Suppressor macrophage (primary cell): Measurements from ENCODE around the gene SLC30A3.
"Not testable (repeated sequence)": the region's sequence is repeated elsewhere in the genome, so short reads cannot be mapped to it uniquely, and the experiment has no call there.

Experiments used
- DNase-seq, 4 experiments: peaks; one replicate each; pipeline ENCODE4 v3.0.0-alpha.2; 2020 to 2022

SLC30A3 gene

DNA sequence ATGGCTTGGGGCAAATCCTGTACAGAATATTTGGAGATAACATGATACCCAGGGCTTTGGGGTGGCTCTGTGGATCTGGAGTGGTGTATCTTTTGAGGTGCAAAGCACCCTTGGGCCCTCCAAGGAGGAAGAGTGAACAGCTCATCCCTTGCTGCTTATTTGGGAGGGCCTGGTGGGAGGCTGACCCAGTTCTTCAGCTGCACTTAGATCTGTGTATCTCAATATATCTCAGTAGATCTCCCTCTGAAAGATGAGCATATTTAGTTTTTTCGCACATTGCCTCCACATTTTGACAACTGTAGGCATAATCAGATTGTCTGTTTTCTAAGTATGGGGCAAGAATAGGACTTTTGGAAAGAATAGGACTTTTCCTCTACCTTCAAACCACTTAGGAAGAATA is 22.1 kb upstream of the SLC30A3 start:
- no peak for DNase-seq

DNA sequence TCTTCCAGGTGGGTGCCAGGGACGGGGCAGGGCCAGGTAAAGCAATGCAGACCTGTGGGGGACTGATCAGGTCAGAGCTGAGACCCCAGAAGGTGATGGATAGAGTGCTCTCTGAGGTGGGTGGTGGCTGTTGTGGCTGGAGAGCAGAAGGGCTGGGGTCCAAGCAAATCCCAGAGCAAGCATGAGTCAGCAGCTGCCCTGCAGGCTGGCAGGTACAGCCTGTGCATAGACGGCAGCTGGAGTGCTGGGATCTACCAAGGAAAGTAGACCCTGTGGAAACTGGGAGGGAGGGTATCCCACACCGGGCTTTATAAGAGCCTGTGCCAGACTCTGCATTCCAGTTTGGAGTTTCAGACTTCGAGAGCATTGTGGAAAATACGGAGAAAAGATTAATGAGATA is 20.0 kb upstream of the SLC30A3 start:
- no peak for DNase-seq

DNA sequence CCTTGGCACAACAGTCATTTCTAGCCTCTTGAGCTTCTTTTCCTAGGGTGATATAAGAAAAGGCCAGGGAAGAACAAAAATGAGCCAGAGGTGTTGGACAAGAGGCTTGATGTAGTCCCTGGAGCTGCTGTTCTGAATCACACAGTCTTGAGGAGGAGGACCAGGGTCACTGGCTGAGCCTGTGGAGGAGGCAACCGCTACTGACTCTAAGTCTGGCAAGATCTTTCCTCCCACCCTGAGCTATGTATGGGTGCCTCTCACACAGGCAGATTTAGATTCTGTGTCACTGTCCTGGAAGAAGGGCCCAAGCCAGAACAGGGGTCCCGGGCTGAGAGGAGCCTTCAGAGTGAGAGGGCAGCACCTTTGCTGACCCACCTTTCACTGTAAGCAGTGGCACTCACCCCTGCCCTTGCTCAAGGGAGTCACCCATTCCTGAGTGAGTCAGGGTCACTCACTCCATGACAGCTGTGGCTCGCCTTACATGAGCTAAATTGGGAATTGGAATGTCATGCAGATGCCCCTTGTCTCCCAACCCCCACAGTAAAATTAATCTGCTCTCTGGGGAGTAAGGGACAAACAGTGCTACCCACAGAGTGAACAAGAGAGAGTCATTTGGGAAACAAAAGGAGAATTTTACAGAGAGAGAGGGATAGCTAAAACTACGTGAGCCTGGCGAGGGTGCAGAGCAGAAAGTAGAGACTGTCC is 19.2 kb upstream of the SLC30A3 start, which contains the start of gene TRIM54:
TSS of gene TRIM54 (plus strand) at position 575 of the 705 bp plus-strand sequence. CDS start 303 bp downstream, outside the sequence.
- peak; percentile 55 to 73 (median 68) for DNase-seq

DNA sequence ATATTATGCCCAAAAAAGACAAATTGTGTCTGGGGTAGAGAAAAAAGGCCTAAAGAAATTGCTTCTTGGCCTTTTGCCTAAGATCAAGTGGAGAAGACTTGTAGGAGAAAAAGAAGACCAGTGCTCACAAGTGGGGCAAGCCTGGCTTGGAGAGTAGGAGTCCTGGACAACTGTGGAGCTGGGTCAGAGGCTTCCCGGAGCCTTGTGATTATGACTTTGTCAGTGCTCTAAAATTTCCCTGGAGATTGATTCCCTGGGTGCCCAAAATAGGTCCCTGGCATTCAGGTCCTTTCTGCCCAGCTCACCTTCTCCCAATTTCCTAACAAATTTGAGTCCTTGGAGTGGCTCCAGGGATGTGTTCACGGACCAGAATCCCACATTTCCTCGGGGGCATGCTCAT is 18.6 kb upstream of the SLC30A3 start:
- DNase-seq = peak in 1 of 4 experiments; percentile 30

DNA sequence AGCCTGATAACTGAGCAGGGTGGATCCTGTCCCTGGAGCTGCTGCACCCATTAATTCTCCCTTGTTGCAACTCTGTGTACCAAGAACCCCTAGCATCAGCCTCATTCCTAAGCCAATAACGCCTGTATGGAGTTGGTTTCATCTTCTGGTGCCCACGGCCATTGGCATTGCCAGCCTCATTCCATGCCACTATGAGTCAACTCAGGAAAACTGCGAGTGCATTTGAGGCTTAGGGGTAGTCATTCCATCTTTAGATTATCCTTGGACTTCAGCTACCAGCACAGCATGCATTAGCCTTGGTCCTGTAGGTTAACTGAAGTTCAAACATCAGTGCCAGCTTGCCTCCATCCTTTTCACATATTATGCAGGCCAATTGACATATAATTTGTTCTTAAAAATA is 18.0 kb upstream of the SLC30A3 start:
- no peak for DNase-seq

DNA sequence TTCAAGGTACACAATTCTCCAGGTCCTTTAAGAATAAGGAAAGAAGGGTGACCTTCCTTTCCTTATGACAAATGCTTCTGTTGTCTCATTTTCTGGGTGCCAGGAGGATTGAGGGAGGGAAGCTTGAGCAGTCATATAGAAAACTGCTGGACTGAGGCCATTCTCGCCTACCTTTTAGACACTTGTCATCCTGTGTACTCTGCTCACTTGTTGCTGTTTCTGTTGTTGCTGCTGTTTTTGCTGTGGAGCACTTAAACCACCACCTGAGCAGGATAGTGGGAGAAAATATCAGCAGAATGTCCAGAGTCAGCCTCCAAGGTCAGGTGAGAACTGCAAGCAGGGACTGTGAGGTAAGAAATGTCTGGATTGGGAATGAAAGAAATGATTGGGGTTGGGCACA is 15.2 kb upstream of the SLC30A3 start:
- no peak for DNase-seq

DNA sequence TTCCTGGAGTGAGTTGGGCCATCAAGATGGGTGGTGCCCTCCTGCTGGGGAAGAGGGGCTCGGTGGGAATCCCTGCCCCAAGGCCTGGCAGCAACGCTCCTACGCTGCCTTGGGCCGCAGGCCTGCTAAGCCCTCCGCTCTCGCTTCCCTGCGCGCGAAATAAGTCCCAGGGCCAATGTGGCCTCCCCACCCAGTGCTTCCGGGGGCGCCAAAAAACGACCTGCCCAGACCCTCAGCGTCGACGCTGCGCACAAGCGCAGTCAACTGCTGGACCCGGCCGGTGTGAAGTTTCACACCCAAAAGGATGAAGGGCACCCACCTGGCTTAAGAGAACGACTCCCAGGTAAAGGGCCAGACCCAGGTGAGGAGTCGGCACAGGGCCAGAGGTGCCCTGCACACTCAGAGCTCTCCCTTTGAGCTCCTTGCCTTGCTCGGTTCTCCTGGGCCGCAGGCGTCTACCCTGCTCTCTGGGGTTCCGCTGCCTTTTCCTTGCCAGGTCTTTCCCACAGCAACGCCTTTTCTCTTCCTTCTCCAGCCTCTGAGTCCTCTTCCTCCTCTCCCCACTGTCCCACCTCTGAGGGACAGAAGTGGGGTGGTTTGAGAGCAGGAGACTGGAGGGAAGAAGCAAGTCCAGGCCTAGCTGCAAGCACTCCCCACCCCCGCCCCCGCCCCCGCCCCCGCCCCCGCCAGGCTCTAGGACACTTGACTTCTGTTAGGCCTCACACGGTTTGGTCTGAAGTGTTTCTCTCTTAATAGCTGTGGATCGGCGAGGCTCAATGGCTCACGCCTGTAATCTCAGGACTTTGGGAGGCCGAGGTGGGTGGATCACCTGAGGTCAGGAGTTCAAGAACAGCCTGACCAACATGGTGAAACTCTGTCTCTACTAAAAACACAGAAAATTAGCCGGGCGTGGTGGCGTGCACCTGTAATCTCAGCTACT is 12.6 kb upstream of the SLC30A3 start, which contains the start of gene DNAJC5G:
TSS of gene DNAJC5G (plus strand) at position 223 of the 940 bp plus-strand sequence. CDS start 1,296 bp downstream, outside the sequence.
- DNase-seq = no peak

DNA sequence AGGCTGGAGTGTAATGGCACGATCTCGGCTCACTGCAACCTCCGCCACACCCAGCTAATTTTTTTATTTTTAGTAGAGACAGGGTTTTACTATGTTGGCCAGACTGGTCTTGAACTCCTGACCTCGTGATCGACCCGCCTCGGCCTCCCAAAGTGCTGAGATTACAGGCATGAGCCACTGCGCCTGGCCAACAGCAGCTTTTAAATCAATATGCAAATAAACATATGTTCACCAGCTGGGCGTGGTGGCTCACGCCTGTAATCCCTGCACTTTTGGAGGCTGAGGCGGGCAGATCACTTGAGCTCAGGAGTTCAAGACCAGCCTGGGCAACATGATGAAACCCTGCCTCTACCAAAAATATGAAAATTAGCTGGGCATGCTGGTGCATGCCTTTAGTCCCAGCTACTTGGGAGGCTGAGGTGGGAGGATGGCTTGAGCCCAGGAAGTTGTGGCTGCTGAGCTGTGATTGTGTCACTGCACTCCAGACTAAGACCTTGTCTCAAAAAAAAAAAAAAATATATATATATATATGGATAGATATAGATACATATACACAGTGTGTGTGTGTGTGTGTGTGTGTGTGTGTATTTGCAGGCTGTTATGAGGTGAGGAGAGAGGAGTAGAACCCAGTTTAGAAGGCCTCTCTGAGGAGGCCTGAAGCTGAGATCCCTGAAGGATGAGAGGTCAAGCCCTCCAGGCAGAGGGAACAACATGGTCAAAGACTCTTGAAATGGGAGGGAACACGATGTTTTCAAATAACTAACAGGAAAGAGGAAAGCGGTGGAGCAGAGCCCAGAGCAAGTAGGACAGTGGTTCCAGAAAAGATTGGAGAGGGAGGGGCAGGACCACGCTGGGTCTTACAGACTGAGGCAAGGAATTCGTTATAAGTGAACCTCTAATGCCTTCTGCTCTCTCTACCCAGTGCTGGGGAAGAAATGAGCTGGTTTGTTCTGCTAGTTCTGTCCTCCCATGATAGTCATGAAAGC is 10.0 kb upstream of the SLC30A3 start:
- DNase-seq = peak in 3 of 4 experiments; percentile 31 to 54 (median 36)

DNA sequence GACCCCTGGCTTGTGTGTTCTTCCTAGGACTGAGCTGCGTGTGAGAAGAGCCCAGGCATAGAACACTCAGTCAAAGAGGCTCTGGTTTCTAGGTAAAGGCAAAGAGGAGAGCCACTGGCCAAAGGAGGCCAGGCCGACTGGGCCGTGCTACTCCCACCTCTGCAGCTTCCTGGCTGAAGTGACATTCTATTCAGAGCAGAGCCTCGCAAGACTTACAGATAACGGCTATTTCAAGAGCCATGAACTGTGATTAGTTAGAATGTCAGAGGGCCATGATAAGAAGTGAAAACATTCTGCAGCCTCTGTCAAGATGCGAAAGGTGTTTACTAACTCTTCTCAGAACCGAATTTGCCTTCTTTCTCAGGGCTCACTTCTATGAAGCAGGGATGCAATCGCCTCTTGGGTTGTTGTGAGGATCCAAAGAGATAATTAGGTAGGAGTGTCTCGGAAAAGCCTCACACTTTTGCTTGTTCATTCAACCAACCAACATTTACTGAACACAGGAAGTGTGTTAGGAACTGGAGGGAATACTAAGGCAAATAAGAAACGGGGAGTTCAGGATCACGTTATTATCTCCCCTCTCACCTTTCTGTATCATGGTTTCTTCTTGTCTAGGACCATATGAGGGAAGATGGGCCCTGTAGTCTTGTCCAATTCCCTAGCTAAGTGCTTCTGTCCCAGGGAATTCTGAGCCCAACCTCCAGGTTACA is 8.9 kb upstream of the SLC30A3 start:
- no peak for DNase-seq

DNA sequence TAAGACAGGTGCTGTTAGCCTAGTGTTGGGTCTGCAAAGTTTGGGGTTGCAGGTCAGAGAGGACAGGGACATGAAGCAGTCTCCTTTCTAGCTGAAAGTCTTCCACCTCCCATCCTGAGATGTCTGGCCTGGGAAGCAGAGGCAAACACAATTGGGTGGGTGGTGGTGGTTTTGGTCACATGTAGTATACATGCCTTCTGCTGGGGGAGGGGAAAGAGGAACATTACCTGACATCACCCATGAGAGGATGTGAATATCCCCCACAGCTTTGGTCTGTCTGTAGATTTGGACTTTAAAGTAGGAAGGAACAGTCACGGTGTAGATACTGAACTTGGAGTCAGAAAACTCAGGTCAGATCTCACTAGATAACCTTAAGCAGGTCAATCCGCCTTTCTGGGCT is 7.8 kb upstream of the SLC30A3 start:
- DNase-seq = peak; percentile 73 to 83 (median 81)

DNA sequence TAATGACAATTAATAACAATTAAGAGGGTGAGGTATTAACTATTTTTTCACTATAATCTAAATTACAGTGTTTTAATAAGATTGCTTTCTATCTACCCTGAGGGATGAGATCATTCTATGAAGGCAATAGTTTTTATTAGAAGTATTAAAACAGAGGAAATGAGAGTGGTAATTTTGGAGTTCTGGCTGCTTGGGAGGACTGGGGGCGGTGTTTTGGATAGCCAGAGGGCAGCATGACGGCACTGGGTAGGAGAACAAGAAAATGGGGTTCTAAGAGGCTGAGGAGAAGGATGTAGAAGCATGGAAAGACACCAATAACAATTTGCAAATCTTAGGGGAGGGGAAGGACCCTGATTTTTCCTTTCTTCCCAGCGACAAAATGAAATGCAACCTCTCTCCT is 7.3 kb upstream of the SLC30A3 start:
- peak in 3 of 4 experiments; percentile 41 to 57 (median 42) for DNase-seq

DNA sequence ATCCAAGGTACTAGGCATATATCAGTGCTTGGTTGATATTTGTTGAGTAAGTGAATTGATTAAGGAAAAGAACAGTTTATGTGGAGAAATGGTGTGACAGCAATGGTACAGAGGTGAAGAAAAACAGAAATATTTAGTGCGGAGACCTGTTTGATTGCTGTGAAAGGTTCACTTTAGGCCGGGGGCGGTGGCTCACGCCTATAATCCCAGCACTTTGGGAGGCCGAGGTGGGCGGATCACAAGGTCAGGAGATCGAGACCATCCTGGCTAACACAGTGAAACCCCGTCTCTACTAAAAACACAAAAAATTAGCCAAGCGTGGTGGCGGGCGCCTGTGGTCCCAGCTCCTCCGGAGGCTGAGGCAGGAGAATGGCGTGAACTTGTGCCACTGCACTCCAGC is 5.4 kb upstream of the SLC30A3 start:
- DNase-seq = not testable (repeated sequence)

DNA sequence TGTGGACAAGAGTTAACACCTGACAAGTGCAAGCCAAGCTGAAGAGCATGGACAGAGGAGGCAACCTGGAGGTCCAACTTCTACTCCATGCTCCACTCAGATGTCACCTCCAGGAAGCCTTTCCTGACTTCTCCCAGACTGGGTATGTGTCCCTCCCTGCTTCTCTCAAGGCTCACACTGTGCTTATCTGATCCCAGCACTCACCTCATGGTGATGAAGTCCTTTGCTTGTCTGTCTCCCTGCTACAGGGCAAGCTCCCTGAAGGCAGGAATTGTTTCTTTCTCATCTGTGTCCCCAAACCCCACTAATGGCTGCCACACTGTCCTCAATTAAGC is 2.7 kb upstream of the SLC30A3 start:
- DNase-seq = no peak

DNA sequence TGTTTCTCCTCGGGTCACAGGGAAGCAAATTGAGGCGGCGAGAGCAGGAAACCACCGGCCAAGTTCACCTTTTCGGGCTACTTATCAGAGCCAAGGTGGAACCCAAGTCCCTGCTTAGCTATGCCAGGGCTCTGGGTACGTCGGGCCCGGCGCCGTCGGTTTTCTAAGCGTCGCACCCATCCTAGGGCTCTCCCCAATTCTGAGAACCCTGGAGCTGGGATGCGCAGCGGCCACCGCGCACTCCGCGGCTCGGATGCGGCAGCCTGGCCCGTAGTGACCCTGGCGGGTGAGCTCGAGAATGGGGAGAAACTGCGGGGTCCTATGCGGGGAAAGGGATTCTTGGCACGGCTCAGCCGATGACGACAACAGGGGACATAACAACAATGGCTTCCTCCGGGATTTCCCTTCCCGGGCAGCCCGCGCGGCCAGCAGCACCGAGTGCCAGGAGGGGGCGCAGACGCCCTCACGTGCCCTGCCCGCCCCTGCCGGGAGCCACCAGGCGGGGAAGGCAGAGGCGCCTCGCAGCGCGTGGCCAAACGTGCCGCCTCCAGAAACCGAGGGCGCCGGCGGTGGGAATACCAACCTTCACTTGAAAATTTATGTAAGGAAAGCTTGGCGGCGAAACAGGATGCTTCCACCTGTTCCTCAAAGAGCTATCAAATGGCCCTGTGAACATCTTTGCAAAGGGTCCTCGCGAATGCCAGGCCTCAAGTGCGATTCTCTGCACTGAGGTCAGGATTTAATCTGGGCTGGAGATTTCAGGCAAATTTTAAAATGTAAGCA is 2.1 kb upstream of the SLC30A3 start:
- peak; percentile 65 to 88 (median 74) for DNase-seq

DNA sequence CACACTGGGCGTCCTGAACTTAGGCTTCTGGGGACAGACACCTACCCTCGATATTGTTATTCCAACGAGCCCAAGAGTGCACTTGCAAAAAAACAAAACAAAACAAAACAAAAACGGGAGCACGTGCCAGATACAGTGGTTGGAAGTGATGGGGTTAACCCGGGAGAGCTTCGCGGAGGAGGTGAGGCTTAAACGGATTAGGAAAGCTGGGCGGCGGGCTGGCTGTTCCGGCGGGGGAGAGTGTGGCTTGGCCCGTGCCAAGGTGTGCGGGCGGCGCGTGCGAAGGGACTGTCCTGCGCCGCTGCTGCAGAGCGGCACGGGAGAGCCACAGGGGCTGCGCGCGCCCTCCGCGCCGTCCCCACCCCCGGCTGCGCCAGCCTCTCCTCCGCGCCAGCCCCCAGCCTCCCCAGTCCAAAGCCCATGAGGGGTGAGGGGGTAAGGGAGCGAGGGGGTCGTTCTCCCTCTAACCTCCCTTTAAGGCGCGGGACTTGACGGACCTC is 1.5 kb upstream of the SLC30A3 start:
- DNase-seq = no peak

DNA sequence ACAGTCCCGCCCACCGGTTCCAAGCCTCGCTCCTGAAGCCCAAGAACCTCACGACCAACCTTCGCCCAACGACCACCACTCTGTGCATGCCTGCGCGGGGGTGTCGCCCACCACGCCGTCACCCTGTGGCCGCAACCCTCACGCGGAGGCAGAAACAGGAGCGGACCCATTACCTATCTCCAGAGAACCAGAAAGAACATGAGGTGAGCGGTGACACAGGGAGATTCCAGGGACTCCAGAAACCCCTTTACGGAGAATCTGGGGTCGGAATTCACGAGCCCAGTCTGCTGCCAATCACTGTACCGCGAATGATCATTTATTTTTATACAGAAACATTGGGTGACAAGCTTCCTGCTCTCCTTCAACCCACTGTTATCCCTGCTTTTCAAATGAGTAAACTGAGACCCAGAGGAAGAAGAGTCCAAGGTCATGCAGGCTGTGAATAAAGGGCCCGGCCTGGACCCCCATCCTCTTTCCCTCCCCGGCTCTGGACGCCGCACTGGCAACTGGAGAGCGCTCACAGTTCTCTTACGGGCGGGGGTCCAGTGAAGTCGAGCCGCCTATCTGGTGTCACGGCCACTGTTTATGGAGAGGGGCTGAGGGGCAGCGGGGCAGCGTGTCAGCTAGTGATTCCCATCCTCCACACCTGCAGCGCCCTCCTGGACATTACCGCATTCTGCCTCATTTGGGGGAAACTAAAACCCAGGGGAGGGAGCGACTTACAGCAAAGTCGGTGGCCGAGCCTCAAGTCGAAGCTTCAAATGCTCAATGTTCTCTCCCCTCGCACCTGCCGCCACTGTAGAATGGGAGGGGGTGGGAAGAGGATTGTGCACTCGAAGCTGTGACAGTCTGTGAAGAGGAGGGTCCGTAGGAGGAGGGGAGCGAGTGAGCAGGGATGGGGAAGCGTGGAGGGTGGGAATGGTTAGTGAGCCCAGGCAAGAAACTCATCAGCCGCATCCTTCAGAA is 723 bp upstream of the SLC30A3 start:
- no peak for DNase-seq

DNA sequence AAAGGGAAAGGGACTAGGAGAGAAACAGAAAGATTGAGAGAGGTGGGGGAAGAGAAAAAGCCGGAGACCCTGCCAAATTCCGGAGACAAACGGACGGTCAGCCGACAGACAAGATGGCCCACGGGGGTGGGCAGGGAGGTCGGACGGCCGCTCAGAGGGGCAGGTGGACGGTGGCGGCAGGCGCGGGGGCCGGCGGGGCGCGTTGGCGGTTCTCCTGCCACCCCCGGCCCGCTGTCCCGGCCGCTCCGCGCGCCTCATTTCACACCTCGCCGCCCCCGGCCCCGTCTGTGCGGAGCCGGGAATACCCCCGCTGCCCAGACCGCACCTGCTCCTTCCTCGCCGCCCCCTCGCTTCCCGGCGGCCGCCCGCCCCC is 935 bp downstream of the SLC30A3 start:
- DNase-seq = no peak

DNA sequence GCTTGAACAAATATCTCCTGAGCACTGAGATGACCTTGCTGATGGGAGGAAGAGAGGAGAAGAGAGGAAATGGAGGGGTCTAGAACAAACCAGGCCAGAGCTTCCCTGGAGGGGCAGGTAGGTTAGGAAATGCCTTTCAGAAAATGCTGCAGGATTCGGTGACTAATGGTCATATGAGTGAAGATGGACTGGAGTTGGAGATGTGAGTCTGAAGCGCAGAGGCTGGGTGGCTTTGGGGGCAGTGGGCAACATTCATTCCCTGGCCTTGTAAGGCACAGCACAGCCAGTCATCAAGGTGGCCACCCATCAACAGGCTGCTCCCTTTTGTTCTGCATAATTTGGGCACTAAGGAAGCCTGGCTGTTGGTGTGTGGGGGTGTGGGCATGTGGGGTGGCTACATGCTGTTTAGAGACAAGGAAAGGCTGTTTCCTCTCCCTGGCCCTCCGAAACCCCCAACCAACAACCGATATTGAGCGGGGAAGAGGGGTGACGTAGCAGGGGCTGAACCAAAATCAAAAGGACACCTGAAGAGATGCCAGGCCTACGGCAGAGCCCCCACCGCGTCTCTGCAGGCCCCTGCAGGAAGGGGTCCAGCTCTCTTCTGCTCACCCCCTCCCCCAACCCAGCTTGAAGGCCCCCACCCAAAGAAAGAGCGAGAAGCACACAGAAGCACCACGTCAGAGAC is 1.5 kb downstream of the SLC30A3 start:
- DNase-seq = no peak

DNA sequence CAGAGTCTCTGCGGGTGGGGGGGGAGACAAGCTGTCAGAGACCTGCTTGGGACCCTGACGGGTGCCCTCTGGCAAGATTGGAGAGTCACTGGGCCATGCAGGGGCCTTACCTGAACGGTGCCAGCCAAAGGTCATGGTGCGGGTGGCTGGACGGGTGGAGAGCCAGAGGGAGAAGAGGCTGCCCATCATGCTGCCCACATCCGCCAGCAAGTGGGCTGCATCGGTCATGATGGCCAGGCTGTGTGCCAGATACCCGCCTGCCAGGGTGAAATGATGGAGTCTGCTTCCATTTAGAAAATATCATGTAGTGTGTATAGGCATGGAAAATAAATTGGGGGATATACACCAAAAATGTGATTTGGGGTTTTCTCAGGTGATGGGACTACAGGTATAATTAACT is 4.8 kb downstream of the SLC30A3 start:
- no peak for DNase-seq
